ENCODE data around the gene TLE4. TPM values are rescaled to one million over a fixed set of nuclear protein-coding genes. Genes with fewer than 3 reads are reported as not detected.

Gene TLE4
- total and polyA plus RNA-seq, 12 donors = 4.2 to 17.3 (median 11.0) TPM

- Histone ChIP-seq H3K4me1 (peaks cover 0 to 8% (median 1%) of the 10 kb centered on the region in 9 donors), H3K27ac (no peak overlapping the region), H3K9me3 (no peaks in the 10 kb centered on the region), H3K36me3 (peaks cover 0 to 51% (median 0%) of the 10 kb centered on the region in 9 donors), H3K27me3 (no peaks in the 10 kb centered on the region), H3K4me3 (no peak overlapping the region)
- DNase-seq (no peak), ATAC-seq (no peak)
- WGBS, 2 donors = 86 to 87% methylated on average over 5 of the region's 5 CpGs
- no peak for TF ChIP-seq CTCF (IDR thresholded peaks at IDR 0.05)
- intact Hi-C loops (cut with DNase I) = loop anchor here in 1 of 10 donors (10.0 kb wide), 1 partner anchor 81 kb away; the partner anchor contains the start of gene TLE4
Observed at GRCh38 chr9:79656169-79656568, 84.4 kb downstream of the TLE4 start.

- H3K4me1 ChIP-seq = peaks cover 0 to 19% (median 16%) of the 10 kb centered on the region in 9 donors
- intact Hi-C loops (cut with DNase I) = loop anchor here in 1 of 10 donors (10.0 kb wide), 1 partner anchor 83 kb away; the partner anchor contains the start of gene TLE4
- H3K4me3 ChIP-seq = no peak overlapping the region
- no peaks in the 10 kb centered on the region for H3K27me3 ChIP-seq
- no peak for ATAC-seq
- DNase-seq = no peak
- H3K36me3 ChIP-seq = peaks cover 0 to 46% (median 0%) of the 10 kb centered on the region in 9 donors
- TF ChIP-seq CTCF (IDR thresholded peaks at IDR 0.05) = no peak
- H3K9me3 ChIP-seq = no peaks in the 10 kb centered on the region
- H3K27ac ChIP-seq = no peak overlapping the region
- WGBS, 2 donors = 92 to 96% methylated on average over 2 of the region's 2 CpGs
Observed at GRCh38 chr9:79657891-79658290, 86.1 kb downstream of the TLE4 start.

GRCh38 chr9:79658926-79659325, 87.2 kb downstream of the TLE4 start:
- ATAC-seq = no peak
- Histone ChIP-seq H3K9me3 (no peaks in the 10 kb centered on the region), H3K36me3 (peaks cover 0 to 36% (median 0%) of the 10 kb centered on the region in 9 donors), H3K27me3 (no peaks in the 10 kb centered on the region), H3K27ac (no peak overlapping the region), H3K4me1 (peaks cover 0 to 29% (median 24%) of the 10 kb centered on the region in 9 donors), H3K4me3 (no peak overlapping the region)
- intact Hi-C loops (cut with DNase I) = loop anchor here in 1 of 10 donors (10.0 kb wide), 1 partner anchor 84 kb away; the partner anchor contains the start of gene TLE4
- 97 to 100% methylated on average over 3 of the region's 3 CpGs for WGBS, 2 donors
- DNase-seq = no peak
- TF ChIP-seq CTCF (IDR thresholded peaks at IDR 0.05) = no peak

GRCh38 chr9:79660615-79661014, 88.8 kb downstream of the TLE4 start:
- no peak overlapping the region for H3K4me3 ChIP-seq
- no peaks in the 10 kb centered on the region for H3K27me3 ChIP-seq
- intact Hi-C loops (cut with DNase I) = loop anchor here in 5 of 10 donors (1.0 to 10.0 kb wide), 5 partner anchors 52 to 88 kb away; partner anchors contain the start of gene TLE4 (in 3 of the 5)
- peaks cover 0 to 19% (median 0%) of the 10 kb centered on the region in 9 donors for H3K36me3 ChIP-seq
- H3K4me1 ChIP-seq = peaks cover 0 to 43% (median 35%) of the 10 kb centered on the region in 9 donors
- DNase-seq = no peak
- no peak for ATAC-seq
- no peaks in the 10 kb centered on the region for H3K9me3 ChIP-seq
- TF ChIP-seq CTCF (IDR thresholded peaks at IDR 0.05) = no peak
- WGBS, 2 donors = 97 to 98% methylated on average over 7 of the region's 7 CpGs
- H3K27ac ChIP-seq = no peak overlapping the region
